Stimulated activated CD8-positive, alpha-beta memory T cell treated with anti-CD3 and anti-CD28 coated beads, Interleukin-7, amount 100 ng/mL, for 24 hours (primary cell): ENCODE measurements around the gene METTL16.

Experiments used
- DNase-seq: peaks from one replicate; pipeline ENCODE4 v3.0.0-alpha.2; 2020; ENCODE audit warnings: low read depth

METTL16 gene

DNA sequence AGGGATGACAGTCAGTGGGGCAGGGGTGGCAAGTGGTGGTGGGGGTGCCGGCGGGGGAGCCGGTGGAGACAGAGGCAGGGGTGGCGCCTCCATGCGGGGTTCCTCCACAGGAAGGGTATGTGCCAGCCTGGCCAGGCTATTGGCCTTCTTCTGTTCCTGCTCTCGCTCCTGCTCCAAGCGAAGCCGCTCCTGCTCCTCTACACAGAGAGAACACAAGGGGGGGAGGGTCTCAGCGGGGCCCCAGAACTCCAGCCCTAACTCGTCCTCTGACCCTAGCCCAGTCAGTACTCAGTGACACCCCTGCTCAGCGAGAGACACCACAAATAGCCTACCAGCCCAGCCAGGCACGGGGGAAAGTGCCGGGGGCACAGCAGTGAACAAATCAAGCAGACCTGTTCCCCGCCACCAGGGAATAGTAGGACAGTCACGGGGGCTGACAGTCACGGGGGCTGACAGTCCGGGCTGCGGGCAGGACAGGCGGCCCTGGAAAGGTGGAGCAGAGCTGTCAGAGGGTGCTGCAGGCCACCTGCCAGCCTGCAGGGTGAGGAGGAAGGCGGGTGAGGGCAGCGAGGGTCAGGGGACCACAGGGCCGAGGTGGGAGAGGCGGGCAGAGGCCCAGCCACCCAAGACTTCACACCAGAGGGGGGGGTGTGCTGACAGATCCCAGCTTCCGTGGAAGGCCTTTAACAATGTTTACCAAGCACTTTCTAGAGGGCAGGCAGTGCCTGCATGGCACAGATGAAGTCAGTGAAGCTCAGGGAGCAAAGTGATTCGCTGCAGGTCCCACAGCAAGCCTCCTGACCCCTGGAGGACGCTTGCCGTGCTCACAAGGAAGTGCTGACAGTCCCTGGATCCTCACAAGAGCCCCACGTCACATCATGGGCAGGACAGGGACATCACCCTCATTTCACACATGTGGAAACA, 116.2 kb downstream of the METTL16 start:
- DNase-seq, result no peak

DNA sequence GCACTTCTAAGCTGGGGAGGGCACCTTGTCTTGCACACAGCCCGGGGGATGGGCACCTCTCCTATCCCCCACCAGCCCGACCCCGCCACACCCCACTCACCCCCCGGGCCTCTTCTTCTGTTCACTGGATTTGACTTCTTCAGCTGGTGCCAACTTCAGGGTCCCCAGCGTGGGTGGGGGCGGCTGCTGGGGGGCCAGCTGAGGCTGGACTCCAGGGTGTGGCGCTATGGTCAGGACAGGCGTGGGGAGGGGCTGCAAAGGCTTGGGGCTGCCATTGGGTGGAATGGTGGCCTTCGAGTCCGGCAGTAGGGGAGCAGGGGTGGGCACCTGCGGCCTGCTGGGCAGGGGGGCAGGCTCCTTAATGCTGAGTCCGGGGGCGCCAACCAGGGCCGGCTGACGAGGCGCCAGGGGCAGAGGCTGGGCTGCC, 116.9 kb downstream of the METTL16 start:
- no peak for DNase-seq

DNA sequence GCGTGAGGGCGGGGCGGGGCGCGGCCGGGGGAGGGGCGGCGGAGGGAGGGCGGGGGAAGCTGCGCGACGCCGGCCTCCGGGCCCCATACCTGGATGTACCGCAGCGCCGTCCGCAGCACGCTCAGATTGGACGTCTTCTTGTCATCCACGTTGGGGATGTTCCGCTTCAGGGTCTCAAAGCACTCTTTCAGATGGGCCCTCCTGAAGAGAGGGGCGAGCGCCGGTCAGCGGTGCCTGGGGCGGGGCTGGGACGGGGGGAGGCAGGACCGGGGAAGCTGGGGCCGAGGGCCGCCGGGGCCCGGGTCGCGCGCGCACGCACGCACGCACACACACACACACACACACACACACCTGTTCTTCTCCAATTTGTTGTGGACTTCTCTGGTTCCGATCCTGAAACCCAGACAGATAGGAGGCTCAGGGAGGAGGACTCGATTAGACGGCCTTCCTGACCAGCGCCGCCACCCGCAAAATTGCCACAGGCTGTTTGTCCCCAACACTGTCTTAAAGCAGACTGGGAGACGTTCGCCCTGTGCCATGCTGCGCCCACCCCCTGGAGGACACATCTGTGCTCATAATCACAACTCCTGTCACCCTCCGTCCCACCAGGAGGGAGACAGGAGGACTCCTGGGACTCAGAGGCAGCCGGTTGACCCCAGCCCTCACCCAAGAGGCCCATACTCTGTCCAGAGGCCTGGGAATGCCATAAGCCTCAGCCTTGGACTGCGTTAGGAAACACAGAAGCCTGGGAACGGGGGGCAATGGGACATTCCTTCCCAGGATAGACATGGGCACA, 117.5 kb downstream of the METTL16 start:
- no peak for DNase-seq

DNA sequence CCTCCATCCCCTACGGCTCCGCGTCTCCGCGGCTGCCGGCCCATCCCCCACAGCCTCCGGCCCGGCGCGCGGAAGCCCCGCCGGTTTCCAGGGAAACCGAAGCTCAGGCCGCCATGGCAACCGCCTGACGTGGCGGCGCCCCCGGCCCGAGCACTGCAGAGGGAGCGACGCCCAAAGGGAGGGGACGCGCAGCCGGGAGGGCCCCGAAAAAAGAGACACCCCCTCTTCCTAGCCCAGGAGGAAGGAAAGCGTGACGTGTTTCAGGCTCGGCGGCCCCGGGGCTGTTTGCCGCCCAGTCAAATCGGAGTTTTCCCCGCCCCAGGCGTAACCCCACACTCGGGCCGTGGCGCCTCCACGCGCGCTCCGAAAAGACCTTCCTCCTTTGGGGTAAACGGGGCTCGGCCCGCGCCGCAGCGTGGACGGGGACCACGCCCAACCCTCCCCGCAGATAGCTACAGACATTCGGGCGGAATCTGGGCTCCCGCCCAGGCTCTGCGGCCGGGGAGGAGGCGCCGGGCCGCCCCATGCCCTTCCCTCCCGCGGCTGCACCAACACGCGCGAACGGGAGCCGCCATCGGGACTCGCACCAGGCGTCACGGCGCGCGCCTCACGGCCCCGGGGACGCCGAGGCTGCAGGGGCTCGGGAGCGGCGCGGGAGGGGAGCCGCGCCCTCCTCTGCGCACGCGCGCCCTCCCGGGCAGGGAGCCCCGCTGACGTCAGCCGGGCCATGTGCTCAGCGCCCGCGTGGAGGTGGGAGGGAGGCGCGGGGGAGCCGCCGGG, 118.3 kb downstream of the METTL16 start:
- DNase-seq, result peak; percentile 77

DNA sequence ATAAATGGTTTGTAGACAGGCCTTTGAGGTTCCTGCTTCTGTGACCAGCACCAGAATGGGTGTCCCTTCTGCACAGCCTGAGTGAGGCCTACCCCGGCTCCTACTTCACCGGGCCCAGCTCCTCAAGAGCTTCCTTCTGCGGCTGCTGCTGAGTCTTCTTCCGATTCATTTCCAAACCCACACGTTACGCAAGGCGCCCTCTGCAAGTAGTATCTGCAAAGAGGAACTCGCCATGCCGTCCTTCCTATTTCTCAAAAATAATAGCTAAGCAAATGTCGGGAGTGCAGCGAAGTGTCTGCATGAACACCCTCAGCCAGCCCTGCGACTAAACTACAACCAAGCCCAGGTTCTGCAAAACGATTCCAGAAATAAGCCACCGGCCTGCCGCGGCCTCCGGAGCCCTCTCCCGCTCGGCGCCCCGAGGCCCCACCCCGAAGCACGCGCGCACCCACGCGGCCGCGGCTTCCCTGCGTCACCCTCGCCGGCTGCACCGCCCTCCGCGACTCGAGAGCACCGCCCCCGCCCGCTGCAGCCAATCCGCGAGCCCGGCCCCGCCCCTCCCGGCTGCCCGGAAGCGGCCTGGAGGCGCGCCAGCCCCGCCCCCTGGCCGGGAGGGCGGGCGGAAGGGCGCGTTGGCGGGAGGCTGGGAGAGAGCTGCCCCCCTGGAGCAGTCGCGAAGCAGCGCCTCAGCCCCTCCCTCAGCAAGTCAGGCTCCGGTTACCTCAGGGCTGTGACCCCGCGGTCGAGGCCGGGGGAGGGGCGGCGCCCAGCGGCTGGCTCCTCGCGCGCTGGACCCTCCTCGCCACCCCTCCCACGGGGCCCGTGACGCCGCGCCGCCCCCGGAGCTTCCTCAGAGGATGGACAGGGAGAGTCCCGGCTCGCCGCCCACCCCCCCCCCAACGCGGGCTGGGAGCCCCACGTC, 119.2 kb downstream of the METTL16 start:
- peak; percentile 95 for DNase-seq

DNA sequence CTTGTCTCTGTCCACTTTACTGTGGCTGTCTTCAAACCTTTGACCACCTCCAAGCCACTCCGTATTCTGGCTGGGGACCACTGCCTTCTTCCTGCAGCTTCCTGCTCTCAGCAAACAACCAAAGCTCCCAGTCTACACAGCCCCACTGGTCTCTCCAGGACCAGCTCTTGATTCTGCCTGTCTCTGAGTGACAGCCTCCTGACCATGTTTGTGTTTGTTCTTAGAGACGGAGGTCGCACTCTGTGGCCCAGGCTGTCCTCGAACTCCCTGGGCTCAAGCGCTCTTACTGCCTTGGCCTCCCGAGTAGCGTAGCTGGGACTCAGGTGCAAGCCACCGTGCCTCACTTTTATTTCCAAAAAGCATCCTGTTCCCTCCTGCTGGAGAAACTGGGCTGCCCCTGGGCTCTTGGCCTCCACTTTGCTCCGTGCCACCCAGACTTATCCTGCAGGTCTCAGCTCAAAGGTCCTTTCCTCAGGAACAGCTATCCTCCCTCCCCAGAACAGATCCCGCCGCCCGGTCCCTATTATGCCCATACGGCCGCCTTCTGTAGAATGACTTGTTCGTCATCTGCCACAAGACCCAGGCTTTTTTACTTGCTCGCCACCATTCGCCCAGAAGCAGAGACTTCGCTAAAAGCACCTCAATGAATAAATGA, 120.0 kb downstream of the METTL16 start:
- no peak for DNase-seq

DNA sequence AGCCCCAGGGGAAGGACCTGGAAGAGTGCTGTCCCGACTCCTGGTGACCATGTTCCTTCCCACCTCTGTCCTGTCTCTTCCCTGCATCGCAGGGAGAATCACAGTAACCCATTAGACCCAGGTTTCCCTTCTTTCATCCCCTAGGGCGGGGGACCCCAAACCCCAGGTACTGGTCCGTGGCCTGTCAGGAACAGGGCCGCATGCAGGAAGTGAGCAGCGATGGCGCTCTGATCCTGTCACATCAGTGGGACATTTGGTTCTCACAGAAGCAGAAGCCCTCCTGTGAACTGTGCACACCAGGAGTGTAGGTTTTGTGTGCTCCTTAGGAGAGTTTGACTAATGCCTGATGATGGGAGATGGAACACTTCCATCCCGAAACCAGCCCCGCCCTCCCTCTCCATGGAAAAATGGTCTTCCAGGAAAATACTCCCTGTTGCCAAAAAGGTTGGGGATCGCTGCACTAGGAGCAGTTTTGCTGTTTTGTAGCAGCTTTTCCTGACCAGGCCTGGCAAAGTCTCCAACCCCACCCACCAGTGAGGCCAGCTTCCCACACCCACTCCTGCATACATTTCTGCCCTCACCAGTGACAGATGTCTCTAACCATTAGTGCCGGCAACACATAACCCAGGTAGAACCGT, 121.4 kb downstream of the METTL16 start:
- no peak for DNase-seq

DNA sequence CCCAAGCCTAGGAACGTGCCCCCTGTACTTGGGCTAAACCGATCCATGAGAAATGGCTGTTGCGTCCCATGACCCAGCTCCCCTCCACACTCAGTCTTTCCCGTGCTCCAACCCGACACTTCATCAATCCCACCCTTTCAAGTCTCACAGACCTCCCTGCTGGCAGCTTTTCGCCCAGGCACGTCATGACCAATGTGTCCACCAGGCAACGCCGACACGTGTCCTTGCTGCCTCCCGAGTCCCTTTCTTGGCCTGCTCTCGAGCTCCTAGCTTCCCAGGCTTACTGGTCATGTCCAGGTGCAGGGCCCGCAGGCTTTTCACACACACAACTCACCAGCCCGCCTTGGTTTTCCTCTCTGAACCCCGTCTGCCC, 123.0 kb downstream of the METTL16 start:
- no peak for DNase-seq

DNA sequence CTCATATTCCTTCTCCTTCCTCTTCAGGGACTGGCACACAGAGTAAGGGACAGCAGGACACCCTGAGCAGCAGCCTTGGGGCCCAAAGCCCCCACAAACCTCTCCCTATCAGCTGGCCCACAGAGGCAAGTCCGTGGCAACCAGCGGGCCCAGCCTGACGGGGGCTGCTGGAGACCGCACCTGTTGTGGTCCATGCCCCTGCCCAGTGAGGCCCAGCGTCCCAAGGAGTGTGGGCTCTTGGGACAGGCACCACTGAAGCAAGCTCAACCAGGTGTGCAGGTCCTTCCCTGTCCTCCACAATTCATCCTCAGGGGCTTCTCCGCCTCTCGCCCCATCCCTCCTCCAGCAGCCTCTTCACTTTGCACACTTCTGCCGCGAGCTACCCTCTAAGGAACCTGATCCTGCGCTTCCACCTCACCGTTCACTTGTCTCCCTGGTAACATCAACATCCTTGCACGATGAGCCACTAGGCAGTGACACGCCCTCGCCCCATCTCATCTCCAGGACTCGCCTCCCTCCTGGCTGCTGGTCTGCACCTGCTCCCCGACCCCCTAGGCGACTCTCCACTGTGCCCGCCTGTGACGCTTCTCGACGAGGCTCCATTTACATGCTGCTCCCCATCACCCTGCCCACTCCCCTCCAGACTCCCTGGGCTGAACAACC, 123.5 kb downstream of the METTL16 start:
- no peak for DNase-seq

DNA sequence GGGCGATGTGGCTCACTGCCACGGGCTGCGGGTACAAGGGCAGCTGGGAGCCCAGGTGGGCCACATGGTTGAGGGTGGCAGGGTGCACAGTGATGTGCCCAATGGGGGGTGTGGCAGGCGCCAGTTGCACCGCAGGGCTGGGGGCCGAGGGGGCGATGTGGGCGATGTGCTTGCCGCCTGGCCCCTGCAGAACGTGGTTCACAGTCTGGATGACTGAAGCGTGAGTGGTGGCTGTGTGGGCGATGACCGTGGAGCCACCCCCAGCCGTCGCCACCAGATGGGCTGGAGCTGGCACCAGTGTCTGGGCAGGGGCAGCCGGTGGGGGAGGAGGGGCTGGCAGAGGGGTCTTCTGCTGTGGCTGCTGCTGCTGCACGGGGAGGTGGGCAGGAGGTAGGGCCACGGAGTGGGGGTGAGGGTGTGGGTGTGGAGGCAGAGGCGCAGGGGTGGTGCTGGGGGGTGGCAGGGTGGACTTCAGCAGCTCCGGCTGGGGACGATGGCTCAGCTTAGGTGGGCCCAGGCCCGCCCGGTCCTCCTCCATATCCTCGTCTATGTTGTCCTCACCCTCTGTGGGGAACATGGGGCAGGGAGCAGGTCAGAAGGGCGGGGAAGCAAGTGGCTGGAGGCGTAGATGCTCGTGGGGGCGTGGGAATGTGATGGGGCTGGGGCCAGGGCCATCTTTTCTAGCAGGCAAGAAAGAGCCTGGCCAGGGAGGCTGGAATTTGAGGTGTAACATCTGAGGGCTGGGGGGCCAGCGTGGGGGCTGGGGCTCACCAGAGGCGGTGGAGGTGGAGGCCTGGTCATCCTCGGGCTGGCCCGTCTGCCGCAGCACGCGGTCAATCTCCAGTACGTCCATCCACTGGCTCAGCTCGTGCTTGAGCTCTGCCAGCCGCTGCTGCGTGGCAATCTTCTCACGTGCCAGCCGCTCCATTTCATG, 124.3 kb downstream of the METTL16 start:
- no peak for DNase-seq

DNA sequence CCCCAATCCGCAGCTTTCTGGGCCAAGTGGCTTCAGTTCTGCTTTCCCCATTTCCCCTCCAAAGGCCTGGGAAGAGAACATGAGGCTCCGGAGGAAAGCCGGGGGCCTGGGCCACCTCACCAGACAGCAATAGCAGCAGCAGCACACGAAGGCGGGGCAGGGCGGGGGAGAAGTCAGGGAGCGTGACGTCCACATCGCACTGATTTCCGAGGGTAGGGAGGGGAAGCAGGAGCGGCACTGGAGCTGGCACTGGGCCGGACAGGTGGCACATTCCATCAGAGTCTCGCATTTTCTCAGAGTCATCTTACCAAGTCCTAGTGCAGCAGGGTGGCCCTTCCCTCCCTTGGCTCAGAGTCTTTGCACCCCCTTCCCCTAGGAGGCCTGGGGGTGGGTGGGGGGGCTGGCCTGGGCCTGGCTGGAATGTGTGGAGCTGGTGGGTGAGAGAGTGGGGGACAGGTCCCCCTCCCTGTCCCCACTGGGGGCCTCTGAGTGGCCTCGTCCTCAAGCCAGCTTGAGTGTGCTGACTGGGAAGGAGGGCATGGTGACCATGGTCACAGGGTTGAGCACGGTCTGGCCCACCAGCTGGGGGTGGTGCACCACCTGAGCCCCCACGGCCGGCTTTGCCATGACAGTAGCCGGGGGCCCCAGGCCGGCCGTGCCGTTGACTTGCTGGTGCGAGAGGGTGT, 125.1 kb downstream of the METTL16 start:
- DNase-seq, result no peak

DNA sequence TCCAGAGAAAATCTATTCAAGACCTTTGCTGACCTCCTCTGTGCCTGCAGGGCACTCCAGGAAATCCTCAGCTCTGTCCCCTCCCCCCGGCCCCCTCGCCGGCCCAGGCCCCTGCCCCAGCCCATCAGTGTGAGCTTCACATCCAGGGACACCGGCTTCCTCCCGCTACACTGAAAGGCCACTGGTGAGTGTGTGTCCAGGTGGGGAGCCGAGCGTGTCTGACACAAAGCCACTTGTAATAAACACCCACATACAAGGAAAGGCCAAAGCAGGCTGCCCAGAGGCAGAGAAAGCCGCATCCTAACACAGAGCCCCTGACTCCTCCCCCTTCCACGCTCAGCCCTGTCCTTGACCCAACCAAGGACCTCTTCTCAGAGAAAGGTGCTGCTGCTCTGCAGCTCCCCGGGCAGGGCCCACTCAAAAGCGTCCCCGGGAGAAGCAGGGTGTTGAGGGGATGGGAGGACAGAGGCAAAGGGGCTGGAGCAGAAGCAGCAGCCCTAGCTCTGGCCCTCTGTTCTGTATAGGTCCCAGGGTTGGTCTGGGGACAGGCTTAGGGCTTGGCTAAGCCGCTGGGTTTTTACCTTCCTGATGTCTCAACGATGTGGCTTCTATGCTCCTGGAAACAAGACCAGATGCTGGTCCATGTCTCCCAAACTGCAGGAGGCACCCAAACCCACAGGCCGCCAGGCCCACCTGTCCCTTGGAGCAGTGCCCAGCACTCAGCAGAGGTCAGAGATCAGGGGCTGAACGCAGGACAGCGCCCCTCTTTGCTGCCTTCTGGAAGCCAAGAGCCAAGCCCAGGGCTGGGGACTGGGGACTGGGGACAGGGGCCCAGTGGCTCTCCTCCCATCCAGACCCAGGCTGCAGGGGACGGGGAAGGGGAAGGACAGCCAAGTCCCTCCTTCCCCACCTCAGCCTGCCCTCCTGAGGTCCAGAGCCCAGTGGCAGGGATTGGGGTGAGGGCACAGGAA, 126.2 kb downstream of the METTL16 start:
- no peak for DNase-seq

DNA sequence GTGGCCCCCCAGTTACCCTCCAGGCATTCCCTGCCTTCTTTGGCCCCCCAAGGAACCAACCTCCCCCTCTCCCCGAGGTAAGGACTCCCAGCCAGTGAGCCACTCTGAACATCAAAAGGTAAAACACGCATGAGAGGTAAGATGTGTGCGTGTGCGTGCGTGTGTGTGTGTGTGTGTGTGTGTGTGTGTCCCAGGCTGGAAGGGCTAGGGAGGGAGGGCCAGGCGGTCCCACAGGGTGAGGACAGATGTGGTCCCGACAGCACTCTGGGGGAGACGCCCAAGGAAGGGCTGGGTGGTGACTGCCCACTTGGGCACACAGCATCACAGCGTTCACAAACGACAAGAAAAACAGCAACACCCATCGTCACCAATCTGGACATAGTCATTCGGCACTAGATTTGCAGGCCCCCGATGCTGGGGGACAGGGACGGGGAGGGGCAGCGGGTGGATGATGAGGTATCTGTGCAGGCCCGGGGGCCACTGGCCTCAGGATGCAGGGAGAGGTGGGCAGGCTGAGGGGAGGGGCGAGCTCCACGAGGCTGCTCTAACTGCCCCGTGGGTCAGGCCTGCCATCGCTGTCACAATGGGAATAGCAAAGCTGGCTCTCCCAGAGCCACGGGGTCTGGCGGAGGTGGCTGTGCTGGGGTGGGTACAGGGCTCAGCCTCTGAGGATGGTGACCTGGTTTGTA, 127.1 kb downstream of the METTL16 start:
- no peak for DNase-seq

DNA sequence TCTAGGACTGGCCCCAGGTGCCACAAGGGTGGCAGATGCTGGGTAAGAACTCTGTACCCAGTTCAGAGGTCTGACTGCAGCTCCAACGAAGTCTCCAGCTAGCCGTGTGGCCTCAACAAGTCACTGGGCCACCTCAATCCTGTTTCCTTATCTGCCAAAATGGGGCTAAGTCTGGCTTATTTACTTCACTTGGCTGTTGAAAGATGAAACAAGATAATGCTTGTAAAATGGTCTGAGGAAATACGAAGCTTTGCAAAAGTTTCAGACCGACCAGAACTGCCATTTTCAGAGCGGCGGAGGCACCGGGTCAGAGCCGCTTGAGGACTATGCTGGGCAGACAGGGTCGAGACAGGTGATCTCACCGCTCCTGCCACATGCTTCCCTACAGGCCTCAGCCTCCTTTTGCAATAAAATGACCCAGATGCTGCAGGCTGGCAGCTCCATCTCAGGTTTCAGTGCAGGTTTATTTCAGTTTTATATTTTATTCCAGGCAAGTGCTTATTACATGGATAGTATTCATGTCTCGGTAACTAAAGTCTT, 128.0 kb downstream of the METTL16 start:
- no peak for DNase-seq

DNA sequence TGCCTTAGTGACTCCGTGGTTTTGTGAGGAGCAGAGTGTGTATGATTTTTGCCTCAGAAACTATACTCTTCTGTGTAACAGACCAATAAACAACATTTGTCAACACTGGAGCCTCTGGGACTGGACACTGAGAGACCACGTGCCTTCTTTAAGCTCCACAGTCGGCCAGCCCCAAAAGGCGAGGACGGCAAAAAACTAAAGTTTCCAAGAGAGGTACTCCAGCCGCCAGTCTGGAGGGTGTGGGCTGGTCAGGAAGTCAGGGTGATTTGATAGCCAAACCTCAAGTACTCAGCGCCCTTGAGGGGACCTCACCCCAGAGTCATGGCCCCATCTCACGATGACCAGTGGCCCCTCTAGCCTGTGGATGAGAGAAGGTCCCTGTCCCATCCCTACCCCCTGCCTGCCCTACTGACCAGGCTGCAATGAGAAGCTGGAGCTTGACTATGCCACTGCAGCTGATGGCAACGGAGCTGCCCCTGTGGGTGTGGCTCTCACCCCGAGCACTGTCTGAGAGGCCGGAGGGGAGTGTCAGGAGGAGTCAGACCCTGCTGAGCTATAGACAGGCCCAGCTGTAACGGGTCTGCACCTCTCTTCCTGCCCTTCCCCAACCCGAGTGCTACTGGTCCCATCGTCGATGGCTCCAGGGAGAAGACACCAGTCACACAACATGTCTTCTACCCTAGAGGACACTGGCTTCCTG, 130.6 kb downstream of the METTL16 start:
- DNase-seq, result no peak
